ENCODE data around the gene KIF16B.

DNA sequence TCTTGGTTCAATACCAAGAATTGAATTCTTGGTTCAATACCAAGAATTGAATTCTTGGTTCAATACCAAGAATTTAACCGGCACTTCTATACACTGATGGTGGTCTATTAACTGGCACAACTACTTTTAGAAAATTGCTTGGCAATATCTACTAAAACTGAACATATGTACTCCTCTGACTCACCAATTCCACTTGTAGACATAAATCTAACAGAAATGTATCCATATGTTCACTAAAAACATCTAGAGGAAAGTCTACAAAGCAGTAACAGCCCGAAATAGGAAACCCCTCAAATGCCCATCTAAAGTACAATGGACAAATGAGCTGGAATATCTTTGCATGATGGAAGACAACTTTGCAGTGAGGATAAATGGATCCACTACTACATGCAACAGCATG lies 71.9 kb downstream of the KIF16B start:
- TF ChIP-seq CTCF (tag by site-specific recombination; IDR thresholded peaks at IDR 0.05) (no peak), GLIS2 (tag by site-specific recombination; IDR thresholded peaks at IDR 0.05) (no peak), ZNF580 (tag by site-specific recombination; IDR thresholded peaks at IDR 0.05) (no peak), ZNF366 (tag by site-specific recombination; conservative IDR thresholded peaks at IDR 0.05) (no peak), ZNF174 (tag by site-specific recombination; IDR thresholded peaks at IDR 0.05) (no peak), EGR2 (tag by site-specific recombination; IDR thresholded peaks at IDR 0.05; ENCODE audit: low read depth) (no peak), ZNF518A (tag by site-specific recombination; conservative IDR thresholded peaks at IDR 0.05; ENCODE audit: low read depth) (no peak)
- TF ChIP-seq, protein P1, sequence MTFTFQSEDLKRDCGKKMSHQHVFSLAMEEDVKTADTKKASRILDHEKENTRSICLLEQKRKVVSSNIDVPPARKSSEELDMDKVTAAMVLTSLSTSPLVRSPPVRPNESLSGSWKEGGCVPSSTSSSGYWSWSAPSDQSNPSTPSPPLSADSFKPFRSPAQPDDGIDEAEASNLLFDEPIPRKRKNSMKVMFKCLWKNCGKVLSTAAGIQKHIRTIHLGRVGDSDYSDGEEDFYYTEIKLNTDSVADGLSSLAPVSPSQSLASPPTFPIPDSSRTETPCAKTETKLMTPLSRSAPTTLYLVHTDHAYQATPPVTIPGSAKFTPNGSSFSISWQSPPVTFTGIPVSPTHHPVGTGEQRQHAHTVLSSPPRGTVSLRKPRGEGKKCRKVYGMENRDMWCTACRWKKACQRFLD (tag by site-specific recombination; IDR thresholded peaks at IDR 0.05) = no peak
- TF ChIP-seq, protein P2, sequence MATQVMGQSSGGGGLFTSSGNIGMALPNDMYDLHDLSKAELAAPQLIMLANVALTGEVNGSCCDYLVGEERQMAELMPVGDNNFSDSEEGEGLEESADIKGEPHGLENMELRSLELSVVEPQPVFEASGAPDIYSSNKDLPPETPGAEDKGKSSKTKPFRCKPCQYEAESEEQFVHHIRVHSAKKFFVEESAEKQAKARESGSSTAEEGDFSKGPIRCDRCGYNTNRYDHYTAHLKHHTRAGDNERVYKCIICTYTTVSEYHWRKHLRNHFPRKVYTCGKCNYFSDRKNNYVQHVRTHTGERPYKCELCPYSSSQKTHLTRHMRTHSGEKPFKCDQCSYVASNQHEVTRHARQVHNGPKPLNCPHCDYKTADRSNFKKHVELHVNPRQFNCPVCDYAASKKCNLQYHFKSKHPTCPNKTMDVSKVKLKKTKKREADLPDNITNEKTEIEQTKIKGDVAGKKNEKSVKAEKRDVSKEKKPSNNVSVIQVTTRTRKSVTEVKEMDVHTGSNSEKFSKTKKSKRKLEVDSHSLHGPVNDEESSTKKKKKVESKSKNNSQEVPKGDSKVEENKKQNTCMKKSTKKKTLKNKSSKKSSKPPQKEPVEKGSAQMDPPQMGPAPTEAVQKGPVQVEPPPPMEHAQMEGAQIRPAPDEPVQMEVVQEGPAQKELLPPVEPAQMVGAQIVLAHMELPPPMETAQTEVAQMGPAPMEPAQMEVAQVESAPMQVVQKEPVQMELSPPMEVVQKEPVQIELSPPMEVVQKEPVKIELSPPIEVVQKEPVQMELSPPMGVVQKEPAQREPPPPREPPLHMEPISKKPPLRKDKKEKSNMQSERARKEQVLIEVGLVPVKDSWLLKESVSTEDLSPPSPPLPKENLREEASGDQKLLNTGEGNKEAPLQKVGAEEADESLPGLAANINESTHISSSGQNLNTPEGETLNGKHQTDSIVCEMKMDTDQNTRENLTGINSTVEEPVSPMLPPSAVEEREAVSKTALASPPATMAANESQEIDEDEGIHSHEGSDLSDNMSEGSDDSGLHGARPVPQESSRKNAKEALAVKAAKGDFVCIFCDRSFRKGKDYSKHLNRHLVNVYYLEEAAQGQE (tag by site-specific recombination; IDR thresholded peaks at IDR 0.05) = no peak

Data from HEK293 (cell line).